GM21737 (cell line): ENCODE data around the gene AHSG.
"Not testable (repeated sequence)": the region's sequence is repeated elsewhere in the genome, so short reads cannot be mapped to it uniquely, and the experiment has no call there.

Experiments used
- ATAC-seq: cut with Tn5 transposase; IDR thresholded peaks from one replicate; pipeline ENCODE4 v1.9.1; 2021; ENCODE audit warnings: mild to moderate bottlenecking, moderate library complexity; ENCODE audit not compliant: unreplicated experiment

Gene AHSG

GRCh38 chr3:186612721-186613636 is at the start of gene AHSG:
Gene AHSG, plus strand, starts transcription at chr3:186613060. Its CDS starts 82 bp downstream, at chr3:186613142.
- ATAC-seq: no peak

- no peak for ATAC-seq
Measured at GRCh38 chr3:186564586-186564985, 48.3 kb upstream of the AHSG start.

GRCh38 chr3:186566772-186567071 is 46.1 kb upstream of the AHSG start:
- ATAC-seq: peak; percentile 4

GRCh38 chr3:186567072-186567921 is 45.6 kb upstream of the AHSG start, which contains the start of gene TBCCD1:
Gene TBCCD1, minus strand, starts transcription at chr3:186567339. Its CDS starts 3,010 bp downstream, at chr3:186564329.
- peak; percentile 43 for ATAC-seq

- not testable (repeated sequence) for ATAC-seq
Measured at GRCh38 chr3:186569361-186569760, 43.5 kb upstream of the AHSG start.

- ATAC-seq: no peak
Measured at GRCh38 chr3:186569779-186570095, 43.1 kb upstream of the AHSG start.

- peak; percentile 79 for ATAC-seq
Measured at GRCh38 chr3:186570096-186570940, 42.5 kb upstream of the AHSG start, which contains the start of gene DNAJB11. Gene DNAJB11, plus strand, starts transcription at chr3:186570720. Its CDS starts 178 bp downstream, at chr3:186570898.

- no peak for ATAC-seq
Measured at GRCh38 chr3:186570941-186571643, 41.8 kb upstream of the AHSG start.

GRCh38 chr3:186571644-186572013 is 41.2 kb upstream of the AHSG start:
- ATAC-seq: no peak

- no peak for ATAC-seq
Measured at GRCh38 chr3:186577521-186577920, 35.3 kb upstream of the AHSG start.

GRCh38 chr3:186580785-186581184 is 32.1 kb upstream of the AHSG start:
- ATAC-seq: no peak

GRCh38 chr3:186582541-186582940 is 30.3 kb upstream of the AHSG start:
- no peak for ATAC-seq

- no peak for ATAC-seq
Measured at GRCh38 chr3:186583831-186584230, 29.0 kb upstream of the AHSG start.

GRCh38 chr3:186586245-186586644 is 26.6 kb upstream of the AHSG start:
- not testable (repeated sequence) for ATAC-seq

GRCh38 chr3:186587183-186587582 is 25.7 kb upstream of the AHSG start:
- ATAC-seq: no peak

GRCh38 chr3:186588632-186589031 is 24.2 kb upstream of the AHSG start:
- no peak for ATAC-seq

GRCh38 chr3:186589121-186589520 is 23.7 kb upstream of the AHSG start:
- no peak for ATAC-seq

GRCh38 chr3:186589856-186590579 is 22.8 kb upstream of the AHSG start:
- ATAC-seq: no peak

- ATAC-seq: no peak
Measured at GRCh38 chr3:186590580-186591295, 22.1 kb upstream of the AHSG start.
